ENCODE data around the gene C1orf226. TPM values are rescaled to one million over a fixed set of nuclear protein-coding genes. Genes with fewer than 3 reads are reported as not detected.

Gene C1orf226
- total and polyA plus RNA-seq, 10 of the 15 experiments (the other 5 are each of a cell fraction or from before 2014, with no cell fraction given): not detected

- ATAC-seq: no peak; the same call in 2 of the 3 replicates
Measured at GRCh38 chr1:162389971-162390370, 8.4 kb downstream of the C1orf226 start.

More at GRCh38 chr1:162389971-162390370, 8.4 kb downstream of the C1orf226 start:
- TF ChIP-seq ZBTB40 (IDR thresholded peaks at IDR 0.05; ENCODE audit: borderline replicate concordance): no peak
- TF ChIP-seq EP300 (IDR thresholded peaks at IDR 0.05; ENCODE audit: borderline replicate concordance in 1 of 2, control insufficient read depth in 1 of 2, low read depth in 2 of 2, low read length in 2 of 2): no peak
- Histone ChIP-seq H3K4me1 (ENCODE audit: control insufficient read depth, insufficient read depth, low read length) (0 out of 2 replicates have a peak, but pooled peaks cover 4% of the 10 kb centered on the region), H3K9ac (ENCODE audit: control insufficient read depth, insufficient read depth, low read length) (no peak overlapping the region), H3K9me3 (replicated peaks; ENCODE audit: control insufficient read depth, insufficient read depth, low read length) (no peaks in the 10 kb centered on the region), H4K20me1 (ENCODE audit: control insufficient read depth, insufficient read depth) (no peaks in the 10 kb centered on the region), H3K27me3 (replicated peaks in 1 of 2; ENCODE audit: control insufficient read depth in 2 of 2, insufficient read depth in 2 of 2, low read length in 1 of 2) (no peaks in the 10 kb centered on the region), H3K36me3 (ENCODE audit: control insufficient read depth in 2 of 2, insufficient read depth in 2 of 2, low read length in 1 of 2) (no peaks in the 10 kb centered on the region), H2AFZ (ENCODE audit: control insufficient read depth, low read depth, low read length) (no peak overlapping the region), H3K79me2 (ENCODE audit: control insufficient read depth, insufficient read depth, low read length) (no peaks in the 10 kb centered on the region), H3K4me2 (ENCODE audit: control insufficient read depth, insufficient read depth) (no peak overlapping the region), H3K4me3 (no peak overlapping the region), H3K27ac (ENCODE audit: control insufficient read depth, insufficient read depth) (no peak overlapping the region)
- BruUV-seq (replicated peaks): no TSS peak
- intact Hi-C loops (cut with micrococcal nuclease; ENCODE audit: unreplicated experiment) (loop anchor here (5.0 kb wide), 1 partner anchor 113 kb away; no protein-coding TSS in a partner anchor), in situ Hi-C loops (cut with MboI) (loop anchor here (5.0 kb wide), 1 partner anchor 333 kb away; no protein-coding TSS in a partner anchor)
- ChIA-PET CTCF (interaction anchor here (1.0 to 6.9 kb wide), 10 partner anchors 10 to 867 kb away, joined by 3 to 126 read pairs (median 5); partner anchors contain the start of gene C1orf226), POLR2A (interaction anchor here (0.9 kb wide), 1 partner anchor 56 kb away, joined by 3 read pairs; no protein-coding TSS in a partner anchor), RAD21 (ENCODE audit: unreplicated experiment) (interaction anchor here (1.6 to 6.4 kb wide), 4 partner anchors 30 to 353 kb away, joined by 5 to 83 read pairs (median 18); no protein-coding TSS in a partner anchor), SMC1A (ENCODE audit: uncharacterized antibody, unreplicated experiment) (interaction anchor here (1.1 to 6.4 kb wide), 6 partner anchors 8 to 334 kb away, joined by 3 to 84 read pairs (median 7); no protein-coding TSS in a partner anchor)
- no peak for DNase-seq (ENCODE audit: low read depth, low spot score)
- 56% methylated on average over 8 of the region's 9 CpGs for WGBS (ENCODE audit: insufficient coverage, insufficient replicate concordance, low lambda C conversion rate, missing lambda C conversion rate)
- FAIRE-seq: no peak
